RWPE1 (cell line): ENCODE measurements around the gene CADM2.

Source experiments
- CTCF ChIA-PET: fragments of 350-600 bp; sonication (Branson Sonifier 250); formaldehyde crosslinking; extraction: SDS; loops from one replicate; lab custom pipeline; 2021; lab: Yijun Ruan, JAX
- POLR2A ChIA-PET: fragments of 400-600 bp; formaldehyde crosslinking; extraction: SDS; loops from one replicate; lab custom pipeline; 2020; ENCODE audit warnings: antibody characterized with exemption; ENCODE audit not compliant: low non-redundant PET; lab: Yijun Ruan, JAX
- DNase-seq: peaks from one replicate; pipeline ENCODE4 v3.0.0; 2012; ENCODE audit warnings: low spot score
- H3K27ac ChIP-seq: fragments of 450-650 bp; 2 replicates; pipeline ENCODE4 v1.5.1; 2017
- CTCF ChIP-seq: fragments of 450-650 bp; conservative IDR thresholded peaks from 2 replicates; pipeline ENCODE4 v1.5.1; 2017; ENCODE audit warnings: low read depth, mild to moderate bottlenecking

CADM2 gene

GRCh38 chr3:84965141-84965540 is 6.4 kb downstream of the CADM2 start:
- ChIA-PET POLR2A (no interaction called here), CTCF (no interaction called here)
- TF ChIP-seq CTCF, result no peak
- no peak for DNase-seq
- H3K27ac ChIP-seq, result no peak overlapping the region

- no peak overlapping the region for H3K27ac ChIP-seq
- ChIA-PET POLR2A (no interaction called here), CTCF (no interaction called here)
- TF ChIP-seq CTCF, result no peak
- no peak for DNase-seq
These were observed 9.2 kb downstream of the CADM2 start for GRCh38 chr3:84967767-84968581.

- POLR2A ChIA-PET, result no interaction called here
- CTCF ChIA-PET, result no interaction called here
- H3K27ac ChIP-seq, result no peak overlapping the region
- DNase-seq, result no peak
- TF ChIP-seq CTCF, result no peak
These were observed 10.0 kb downstream of the CADM2 start for GRCh38 chr3:84968701-84969235.

GRCh38 chr3:84974347-84974746 is 15.6 kb downstream of the CADM2 start:
- TF ChIP-seq CTCF, result no peak
- no peak for DNase-seq
- CTCF ChIA-PET, result no interaction called here
- POLR2A ChIA-PET, result no interaction called here
- no peak overlapping the region for H3K27ac ChIP-seq

- ChIA-PET CTCF (no interaction called here), POLR2A (no interaction called here)
- no peak for DNase-seq
- no peak overlapping the region for H3K27ac ChIP-seq
- no peak for TF ChIP-seq CTCF
These were observed 18.2 kb downstream of the CADM2 start for GRCh38 chr3:84977021-84977420.

- no peak for DNase-seq
- POLR2A ChIA-PET, result no interaction called here
- H3K27ac ChIP-seq, result no peak overlapping the region
- CTCF ChIA-PET, result no interaction called here
- no peak for TF ChIP-seq CTCF
These were observed 20.1 kb downstream of the CADM2 start for GRCh38 chr3:84978843-84979242.
